ENCODE data around the gene MET.
"Not testable (repeated sequence)": the region's sequence is repeated elsewhere in the genome, so short reads cannot be mapped to it uniquely, and the experiment has no call there.

The MET gene

DNA sequence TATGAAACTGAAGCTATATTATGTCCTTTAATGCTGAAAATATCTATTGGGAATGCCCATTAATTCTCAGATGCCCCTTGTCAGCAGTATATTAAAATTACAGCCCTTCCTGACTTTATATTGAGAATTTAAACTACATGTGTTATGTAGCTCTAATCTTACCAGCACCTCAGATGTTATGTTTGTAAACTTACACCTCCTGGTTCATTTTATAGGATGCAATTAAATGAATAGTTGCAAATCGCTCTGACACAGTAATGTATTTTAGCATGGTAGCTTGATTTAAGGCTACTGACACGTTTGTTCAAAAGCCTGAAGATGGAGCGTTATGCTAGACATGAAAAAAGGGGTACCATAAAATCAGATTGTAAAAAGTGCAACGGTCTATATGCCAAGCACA is 35.0 kb upstream of the MET start:
- Histone ChIP-seq H3K79me2 (ENCODE audit: insufficient read depth, low read depth) (no peaks in the 10 kb centered on the region), H3K4me1 (ENCODE audit: low read depth, poor library complexity, severe bottlenecking) (peaks cover 10% of the 10 kb centered on the region), H3K36me3 (ENCODE audit: insufficient read depth) (no peaks in the 10 kb centered on the region), H3K27me3 (ENCODE audit: insufficient read depth, low read depth) (no peaks in the 10 kb centered on the region), H3K4me3 (IDR thresholded peaks at IDR 0.05; ENCODE audit: insufficient read depth, low read depth, low read length) (no peak overlapping the region), H3K9ac (no peak overlapping the region), H2AFZ (ENCODE audit: low read depth) (no peak overlapping the region), H3K4me2 (no peak overlapping the region), H4K20me1 (ENCODE audit: insufficient read depth) (no peaks in the 10 kb centered on the region), H3K27ac (no peak overlapping the region)
- no peak for TF ChIP-seq CTCF (conservative IDR thresholded peaks at IDR 0.05; ENCODE audit: low read depth, low read length)

- H3K27me3 ChIP-seq (ENCODE audit: insufficient read depth, low read depth); H3K9ac ChIP-seq; H3K79me2 ChIP-seq (ENCODE audit: insufficient read depth, low read depth); H3K4me3 ChIP-seq (IDR thresholded peaks at IDR 0.05; ENCODE audit: insufficient read depth, low read depth, low read length); H3K4me1 ChIP-seq (ENCODE audit: low read depth, poor library complexity, severe bottlenecking); H2AFZ ChIP-seq (ENCODE audit: low read depth); H4K20me1 ChIP-seq (ENCODE audit: insufficient read depth); H3K36me3 ChIP-seq (ENCODE audit: insufficient read depth); H3K4me2 ChIP-seq; H3K27ac ChIP-seq: not testable (repeated sequence)
Measured at GRCh38 chr7:116638592-116638991, 33.4 kb upstream of the MET start.

DNA sequence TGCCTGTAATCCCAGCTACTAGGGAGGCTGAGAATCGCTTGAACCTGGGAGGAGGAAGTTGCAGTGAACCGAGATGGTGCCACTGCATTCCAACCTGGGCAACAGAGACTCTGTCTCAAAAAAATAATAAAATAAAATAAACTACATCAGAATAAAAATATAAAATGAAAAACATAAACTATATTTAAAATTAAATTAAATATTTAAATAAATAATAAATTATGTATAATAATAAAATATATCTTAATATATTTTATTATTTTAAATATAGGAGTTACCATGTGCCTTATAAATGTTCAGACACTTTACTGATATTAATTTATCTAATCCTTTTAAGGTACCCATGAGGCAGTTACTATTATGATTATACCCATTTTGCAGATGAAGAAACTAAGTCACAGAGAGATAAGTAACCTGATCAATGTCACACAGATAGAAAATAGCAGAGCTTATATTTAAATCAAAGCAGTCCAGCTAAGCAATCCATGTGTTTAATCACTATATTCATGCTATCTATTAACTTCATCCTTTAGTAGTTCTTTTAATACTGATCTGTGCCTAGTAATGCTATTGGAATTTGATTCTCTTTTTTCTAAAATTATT is 30.3 kb upstream of the MET start:
- Histone ChIP-seq H3K4me1 (ENCODE audit: low read depth, poor library complexity, severe bottlenecking) (no peaks in the 10 kb centered on the region), H3K4me2 (no peak overlapping the region), H3K9ac (no peak overlapping the region), H3K79me2 (ENCODE audit: insufficient read depth, low read depth) (no peaks in the 10 kb centered on the region), H3K27ac (no peak overlapping the region), H2AFZ (ENCODE audit: low read depth) (no peak overlapping the region), H3K36me3 (ENCODE audit: insufficient read depth) (no peaks in the 10 kb centered on the region), H3K4me3 (IDR thresholded peaks at IDR 0.05; ENCODE audit: insufficient read depth, low read depth, low read length) (no peak overlapping the region), H4K20me1 (ENCODE audit: insufficient read depth) (no peaks in the 10 kb centered on the region), H3K27me3 (ENCODE audit: insufficient read depth, low read depth) (no peaks in the 10 kb centered on the region)
- TF ChIP-seq CTCF (conservative IDR thresholded peaks at IDR 0.05; ENCODE audit: low read depth, low read length) = no peak

DNA sequence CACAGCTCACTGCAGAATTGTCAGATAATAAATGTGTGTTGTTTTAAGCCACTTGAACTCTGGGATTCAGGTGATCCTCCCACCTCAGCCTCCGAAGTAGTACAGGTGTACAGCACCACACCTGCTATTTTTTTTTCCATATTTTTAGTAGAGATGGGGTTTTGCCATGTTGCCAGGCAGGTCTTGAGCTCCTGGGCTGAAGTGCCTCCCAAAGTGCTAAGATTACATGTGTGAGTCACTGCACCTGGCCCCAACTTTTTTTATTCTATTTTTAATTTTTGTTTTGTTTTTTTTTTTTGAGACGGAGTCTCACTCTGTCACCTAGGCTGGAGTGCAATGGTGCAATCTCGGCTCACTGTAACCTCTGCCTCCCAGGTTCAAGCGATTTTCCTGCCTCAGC is 28.8 kb upstream of the MET start:
- H3K79me2 ChIP-seq (ENCODE audit: insufficient read depth, low read depth); H3K27ac ChIP-seq; H2AFZ ChIP-seq (ENCODE audit: low read depth); H3K27me3 ChIP-seq (ENCODE audit: insufficient read depth, low read depth); H3K4me2 ChIP-seq; H3K9ac ChIP-seq; H4K20me1 ChIP-seq (ENCODE audit: insufficient read depth); H3K4me3 ChIP-seq (IDR thresholded peaks at IDR 0.05; ENCODE audit: insufficient read depth, low read depth, low read length); H3K36me3 ChIP-seq (ENCODE audit: insufficient read depth); H3K4me1 ChIP-seq (ENCODE audit: low read depth, poor library complexity, severe bottlenecking): not testable (repeated sequence)

DNA sequence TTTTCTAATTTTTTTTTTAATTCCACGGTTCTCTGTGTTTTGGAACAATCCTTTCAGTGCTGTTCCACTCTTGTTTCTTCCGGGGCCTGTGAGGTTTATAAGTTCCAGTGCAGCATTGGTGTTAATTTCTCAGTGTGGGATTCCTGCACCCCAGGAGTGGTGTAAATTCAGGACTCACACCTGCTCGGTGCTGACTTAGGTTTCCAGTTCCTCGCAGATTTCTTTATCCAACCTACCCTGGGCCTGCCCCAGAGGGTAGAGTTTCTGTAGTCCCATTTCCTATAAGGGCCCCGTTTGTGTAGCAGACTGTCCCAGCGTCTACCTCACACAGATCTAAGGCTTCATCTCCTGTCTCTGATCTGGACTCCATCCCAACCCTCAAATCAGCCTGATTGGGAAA is 27.4 kb upstream of the MET start:
- TF ChIP-seq CTCF (conservative IDR thresholded peaks at IDR 0.05; ENCODE audit: low read depth, low read length) = no peak
- no peak overlapping the region for H2AFZ ChIP-seq (ENCODE audit: low read depth)
- H3K4me3 ChIP-seq (IDR thresholded peaks at IDR 0.05; ENCODE audit: insufficient read depth, low read depth, low read length) = no peak overlapping the region

More for the DNA sequence above, 27.4 kb upstream of the MET start:
- no peaks in the 10 kb centered on the region for H3K79me2 ChIP-seq (ENCODE audit: insufficient read depth, low read depth)
- no peaks in the 10 kb centered on the region for H3K4me1 ChIP-seq (ENCODE audit: low read depth, poor library complexity, severe bottlenecking)
- H3K27ac ChIP-seq = no peak overlapping the region
- no peaks in the 10 kb centered on the region for H3K27me3 ChIP-seq (ENCODE audit: insufficient read depth, low read depth)
- no peak overlapping the region for H3K9ac ChIP-seq
- no peak overlapping the region for H3K4me2 ChIP-seq
- H4K20me1 ChIP-seq (ENCODE audit: insufficient read depth) = no peaks in the 10 kb centered on the region
- H3K36me3 ChIP-seq (ENCODE audit: insufficient read depth) = no peaks in the 10 kb centered on the region

Data from KMS-11 (cell line).